Neural cell (in vitro differentiated cells): ENCODE measurements around the gene ACOX2. TPM values are rescaled to one million over a fixed set of nuclear protein-coding genes. Genes with fewer than 3 reads are reported as not detected.

Source experiments
- H2AFZ ChIP-seq: fragments of 200-600, 300-800 bp; sonication (generic), shearing (Covaris generic); 2 replicates; pipeline ENCODE4 v1.6.0; 2014; ENCODE audit warnings: low read depth, mild to moderate bottlenecking, antibody characterized with exemption, low read length, moderate library complexity
- H3F3A ChIP-seq: fragments of 200-600 bp; shearing (Covaris generic); 2 replicates; pipeline ENCODE4 v1.6.1; 2016; ENCODE audit warnings: mild to moderate bottlenecking, moderate library complexity, mixed read lengths, antibody characterized with exemption, low read length; ENCODE audit not compliant: insufficient read depth, poor library complexity, severe bottlenecking
- H3K27ac ChIP-seq: fragments of 200-600, 300-800 bp; sonication (generic), shearing (Covaris generic); 2 replicates; pipeline ENCODE4 v1.5.1; 2014; ENCODE audit warnings: mild to moderate bottlenecking, low read length, moderate library complexity
- H3K27me3 ChIP-seq: fragments of 300-800, 200-600 bp; sonication (generic), shearing (Covaris generic); 2 replicates; pipeline ENCODE4 v1.6.0; 2014; ENCODE audit warnings: mild to moderate bottlenecking, low read depth, low read length, moderate library complexity; ENCODE audit not compliant: insufficient read depth
- H3K36me3 ChIP-seq: fragments of 300-800, 200-600 bp; sonication (generic), shearing (Covaris generic); 2 replicates; pipeline ENCODE4 v1.5.1; 2014; ENCODE audit warnings: mild to moderate bottlenecking, antibody characterized with exemption, low read length, moderate library complexity; ENCODE audit not compliant: insufficient read depth
- H3K4me2 ChIP-seq: fragments of 300-800, 200-600 bp; sonication (generic), shearing (Covaris generic); 2 replicates; pipeline ENCODE4 v1.6.0; 2014; ENCODE audit warnings: mild to moderate bottlenecking, low read length
- H3K4me3 ChIP-seq: fragments of 300-800, 200-600 bp; sonication (generic), shearing (Covaris generic); 2 replicates; pipeline ENCODE4 v1.5.1; 2014; ENCODE audit warnings: mild to moderate bottlenecking, low read length, moderate library complexity
- H3K79me2 ChIP-seq: fragments of 200-600 bp; shearing (Covaris generic); replicated peaks from 2 replicates; pipeline ENCODE4 v1.6.0; 2014; ENCODE audit warnings: mild to moderate bottlenecking, low read length, moderate library complexity; ENCODE audit not compliant: insufficient read depth
- H3K9ac ChIP-seq: fragments of 300-800, 200-600 bp; sonication (generic), shearing (Covaris generic); 2 replicates; pipeline ENCODE4 v1.6.1; 2016; ENCODE audit warnings: mild to moderate bottlenecking, low read length, mixed read lengths
- H3K9me2 ChIP-seq: fragments of 200-600 bp; shearing (Covaris generic); 2 replicates; pipeline ENCODE4 v1.6.1; 2016; ENCODE audit warnings: mild to moderate bottlenecking, low read length, mixed read lengths; ENCODE audit not compliant: insufficient read depth
- H3K9me3 ChIP-seq: fragments of 200-600, 300-800 bp; sonication (generic), shearing (Covaris generic); 2 replicates; pipeline ENCODE4 v1.6.1; 2016; ENCODE audit warnings: mild to moderate bottlenecking, mixed run types, low read length, moderate library complexity, mixed read lengths
- H4K20me1 ChIP-seq: fragments of 200-600 bp; shearing (Covaris generic); 2 replicates; pipeline ENCODE4 v1.6.1; 2016; ENCODE audit warnings: mild to moderate bottlenecking, mixed run types; ENCODE audit not compliant: insufficient read depth
- CTCF ChIP-seq: fragments of 450-650 bp; IDR thresholded peaks from 2 replicates; pipeline ENCODE4 v1.5.1; 2014; ENCODE audit warnings: antibody characterized with exemption, mild to moderate bottlenecking, moderate library complexity; ENCODE audit not compliant: poor library complexity, severe bottlenecking
- EP300 ChIP-seq: fragments of 450-650 bp; conservative IDR thresholded peaks from 2 replicates; pipeline ENCODE4 v1.6.1; 2014; ENCODE audit warnings: antibody characterized with exemption, mild to moderate bottlenecking, moderate library complexity; ENCODE audit not compliant: poor library complexity, severe bottlenecking
- EZH2 ChIP-seq: fragments of 200-600, 300-800 bp; shearing (Covaris generic), sonication (generic); IDR thresholded peaks from 2 replicates; pipeline ENCODE4 v1.6.1; 2014; ENCODE audit warnings: antibody characterized with exemption, low read length, borderline replicate concordance, mild to moderate bottlenecking; ENCODE audit not compliant: insufficient read depth, poor library complexity, severe bottlenecking
- MXI1 ChIP-seq: fragments of 450-650 bp; conservative IDR thresholded peaks from 2 replicates; pipeline ENCODE4 v1.6.1; 2014; ENCODE audit warnings: antibody characterized with exemption, mild to moderate bottlenecking; ENCODE audit not compliant: poor library complexity, severe bottlenecking
- POLR2AphosphoS5 ChIP-seq: IDR thresholded peaks from 2 replicates; pipeline ENCODE4 v1.6.1; 2012
- RAD21 ChIP-seq: fragments of 450-650 bp; conservative IDR thresholded peaks from 2 replicates; pipeline ENCODE4 v1.6.1; 2014; ENCODE audit warnings: antibody characterized with exemption, mild to moderate bottlenecking, moderate library complexity
- REST ChIP-seq: IDR thresholded peaks from 2 replicates; pipeline ENCODE4 v1.6.1; 2012; ENCODE audit warnings: borderline replicate concordance
- SMC3 ChIP-seq: fragments of 450-650 bp; conservative IDR thresholded peaks from 2 replicates; pipeline ENCODE4 v1.6.1; 2014; ENCODE audit warnings: antibody characterized with exemption, mild to moderate bottlenecking, moderate library complexity; ENCODE audit not compliant: poor library complexity
- TAF1 ChIP-seq: IDR thresholded peaks from 2 replicates; pipeline ENCODE4 v1.6.1; 2012; ENCODE audit warnings: low read depth
- polyA plus RNA-seq: library from polyadenylated mRNA; depleted of rRNA; stranded (reverse); fragments of >200 nt; gene quantifications from 2 replicates; pipeline ENCODE4 v1.2.3, GENCODE V29; 2014

Gene ACOX2
- polyA plus RNA-seq, 1 donor from 2014 or later, result not detected

GRCh38 chr3:58585005-58585786, 48.2 kb upstream of the ACOX2 start:
- H2AFZ ChIP-seq, result no peak overlapping the region
- no peak overlapping the region for H3K4me2 ChIP-seq
- peaks cover 27% of the 10 kb centered on the region for H3K27me3 ChIP-seq
- H3K36me3 ChIP-seq, result no peaks in the 10 kb centered on the region
- H4K20me1 ChIP-seq, result no peaks in the 10 kb centered on the region
- H3K79me2 ChIP-seq, result no peaks in the 10 kb centered on the region
- no peak overlapping the region for H3K9ac ChIP-seq
- H3K27ac ChIP-seq, result no peak overlapping the region
- no peaks in the 10 kb centered on the region for H3K9me2 ChIP-seq
- TF ChIP-seq EZH2, result no peak
- peak; percentile 67 for TF ChIP-seq CTCF
- no peaks in the 10 kb centered on the region for H3K9me3 ChIP-seq
- peak overlapping the region; percentile 34 for H3K4me3 ChIP-seq
- peaks cover 4% of the 10 kb centered on the region for H3F3A ChIP-seq

GRCh38 chr3:58584690-58585004, 47.7 kb upstream of the ACOX2 start:
- Histone ChIP-seq H3F3A (peaks cover 4% of the 10 kb centered on the region), H3K36me3 (no peaks in the 10 kb centered on the region), H3K79me2 (no peaks in the 10 kb centered on the region), H3K4me2 (no peak overlapping the region), H3K4me3 (no peak overlapping the region), H3K9ac (no peak overlapping the region), H3K9me2 (no peaks in the 10 kb centered on the region), H3K9me3 (no peaks in the 10 kb centered on the region), H4K20me1 (no peaks in the 10 kb centered on the region), H2AFZ (no peak overlapping the region), H3K27ac (no peak overlapping the region), H3K27me3 (peaks cover 27% of the 10 kb centered on the region)
- no peak for TF ChIP-seq MXI1
- TF ChIP-seq SMC3, result no peak
- no peak for TF ChIP-seq CTCF
- no peak for TF ChIP-seq EP300
- TF ChIP-seq TAF1, result no peak
- no peak for TF ChIP-seq RAD21
- TF ChIP-seq EZH2, result no peak
- no peak for TF ChIP-seq POLR2AphosphoS5
- no peak for TF ChIP-seq REST
